GM12875 (cell line): Measurements from ENCODE around the gene JARID2.

Experiments
- H3K4me3 ChIP-seq: one replicate; pipeline ENCODE4 v1.5.1; 2011; ENCODE audit warnings: low read depth, low read length, control low read depth
- CTCF ChIP-seq: IDR thresholded peaks from 2 replicates; pipeline ENCODE4 v1.5.1; 2011; ENCODE audit warnings: low read depth, mild to moderate bottlenecking, control low read depth, inconsistent platforms, low read length, moderate library complexity, borderline replicate concordance; ENCODE audit not compliant: insufficient read depth

The JARID2 gene

DNA sequence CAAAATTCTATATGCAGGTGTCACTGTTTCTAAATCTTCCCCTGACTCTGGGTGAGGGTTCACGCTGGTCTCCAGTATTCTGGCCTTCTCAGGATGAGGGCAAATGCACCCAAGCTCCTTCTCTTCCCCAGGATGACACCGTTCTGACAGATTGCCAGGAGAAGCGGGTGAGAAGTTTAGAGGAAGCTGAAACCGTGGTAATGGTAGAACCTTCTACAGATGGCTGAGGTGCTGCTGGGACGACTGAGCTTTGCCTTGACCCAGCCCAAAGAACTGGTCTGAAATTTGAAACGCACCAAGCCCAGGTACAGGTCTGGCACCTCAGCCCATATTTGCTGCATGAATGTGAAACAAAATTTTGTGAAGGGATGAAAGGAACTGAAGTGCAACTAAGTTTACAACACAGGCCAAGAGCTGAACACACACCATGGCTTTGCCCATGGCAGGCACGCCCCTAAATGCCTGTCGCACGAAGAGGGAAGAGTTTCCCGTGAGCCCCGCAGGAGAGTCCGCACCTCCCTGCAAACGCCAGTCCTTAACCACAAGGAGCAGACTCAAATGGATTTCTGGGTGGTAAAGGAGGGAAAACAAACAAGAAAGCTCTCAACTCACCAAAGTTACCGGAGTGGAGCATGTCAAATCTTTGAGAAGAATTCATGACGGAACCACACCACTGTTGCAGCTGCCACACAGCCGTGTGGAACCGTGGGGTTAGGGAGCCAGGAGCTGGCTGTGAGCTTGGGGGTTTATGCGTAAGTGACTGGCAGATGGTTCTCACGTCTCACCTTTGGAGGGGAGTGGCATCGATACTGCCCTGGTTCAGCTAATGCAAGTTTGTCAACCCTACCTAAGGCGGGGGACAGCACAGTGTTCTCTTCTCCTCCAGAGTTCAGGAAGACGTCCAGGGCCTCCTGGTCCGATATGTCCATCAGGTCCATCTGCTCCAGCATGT, 278.1 kb downstream of the JARID2 start:
- H3K4me3 ChIP-seq: no peak overlapping the region
- TF ChIP-seq CTCF: no peak

DNA sequence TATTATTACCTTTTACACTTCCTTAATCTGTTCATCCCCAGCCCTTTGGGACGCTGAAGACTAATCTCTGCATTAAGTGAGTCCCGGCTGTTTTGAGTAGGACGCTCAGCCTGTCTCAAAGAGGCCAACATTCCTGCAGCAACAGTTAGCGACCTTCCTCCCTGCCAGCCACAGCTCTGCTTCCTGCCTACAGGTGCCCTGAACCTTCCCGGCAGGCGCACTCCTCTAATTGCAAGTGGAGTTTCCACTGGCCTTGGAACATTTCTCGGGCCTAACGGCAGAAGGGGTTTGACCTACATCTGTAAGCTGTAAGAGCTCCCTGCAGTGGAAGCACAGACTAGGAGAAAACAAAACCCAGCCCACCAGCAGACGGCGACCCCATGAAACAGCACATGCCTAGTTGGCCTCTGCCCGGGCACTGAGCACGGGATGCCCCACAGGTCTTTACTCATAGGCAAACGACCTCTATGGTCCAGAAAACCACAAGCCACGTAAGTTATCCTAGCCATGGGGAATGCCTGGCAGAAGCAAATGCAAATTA, 279.1 kb downstream of the JARID2 start:
- TF ChIP-seq CTCF: no peak

DNA sequence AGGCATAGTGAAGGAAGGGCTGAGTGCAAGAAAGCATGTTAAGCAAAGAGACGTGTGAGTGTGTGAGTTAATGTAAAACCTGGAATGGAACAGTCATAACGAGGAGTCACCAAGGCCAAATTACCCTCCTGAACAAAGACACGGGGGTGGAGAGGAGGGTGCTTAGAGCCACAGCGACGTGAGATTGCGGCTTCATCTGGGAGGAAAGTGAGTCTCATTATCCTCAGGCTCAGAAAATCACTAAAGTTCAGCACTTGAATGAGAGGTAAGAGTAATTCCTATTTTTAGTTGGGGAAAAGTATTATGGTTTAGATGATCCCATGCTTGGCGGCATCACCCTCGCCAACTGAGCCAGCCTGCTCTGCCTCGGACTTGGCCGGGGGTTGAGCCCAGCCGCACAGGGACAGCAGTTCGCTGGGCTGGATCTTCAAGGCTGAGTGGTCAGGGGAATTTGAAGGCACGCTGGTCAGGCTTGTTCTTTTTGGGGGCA, 280.4 kb downstream of the JARID2 start:
- no peak overlapping the region for H3K4me3 ChIP-seq
- TF ChIP-seq CTCF: no peak

More for the DNA sequence above, 279.1 kb downstream of the JARID2 start:
- no peak overlapping the region for H3K4me3 ChIP-seq

DNA sequence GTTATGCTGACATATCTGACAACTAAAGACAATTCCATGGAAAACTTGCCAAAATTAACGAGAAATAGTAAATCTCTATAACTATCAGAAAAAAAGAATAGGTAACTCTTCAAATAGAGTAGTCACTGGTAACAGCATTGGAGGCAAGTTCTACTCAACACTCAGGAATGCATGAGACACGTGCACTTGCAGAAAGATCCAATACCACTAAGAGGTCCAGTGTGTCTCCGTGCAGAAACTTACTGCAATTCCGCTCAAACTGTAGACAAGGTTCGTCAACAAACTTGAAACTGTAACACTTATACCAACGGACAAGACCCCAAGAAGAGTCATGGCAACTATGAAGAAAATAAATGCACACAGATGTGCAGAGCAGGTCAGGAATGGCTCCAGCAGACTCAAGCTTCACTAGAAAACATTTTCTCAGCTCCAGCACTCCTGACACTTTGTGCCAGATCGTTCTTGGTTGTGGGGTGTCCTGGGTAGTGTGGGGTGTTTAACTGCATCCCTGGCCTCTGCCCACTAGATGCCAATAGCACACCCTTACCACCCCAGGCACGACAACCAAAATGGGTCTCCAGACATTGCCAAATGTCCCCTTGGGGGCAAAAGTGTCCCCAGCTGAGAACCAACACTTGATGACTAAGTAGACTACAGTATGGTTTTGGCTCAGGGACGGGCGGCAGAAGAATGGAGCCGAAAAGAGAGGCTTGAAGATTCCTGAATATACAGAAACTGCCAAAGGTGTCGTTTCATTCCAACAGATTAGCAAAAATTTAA, 282.2 kb downstream of the JARID2 start:
- no peak overlapping the region for H3K4me3 ChIP-seq
- no peak for TF ChIP-seq CTCF

- H3K4me3 ChIP-seq: no peak overlapping the region
- no peak for TF ChIP-seq CTCF
Observed at GRCh38 chr6:15528870-15529269, 283.0 kb downstream of the JARID2 start.

DNA sequence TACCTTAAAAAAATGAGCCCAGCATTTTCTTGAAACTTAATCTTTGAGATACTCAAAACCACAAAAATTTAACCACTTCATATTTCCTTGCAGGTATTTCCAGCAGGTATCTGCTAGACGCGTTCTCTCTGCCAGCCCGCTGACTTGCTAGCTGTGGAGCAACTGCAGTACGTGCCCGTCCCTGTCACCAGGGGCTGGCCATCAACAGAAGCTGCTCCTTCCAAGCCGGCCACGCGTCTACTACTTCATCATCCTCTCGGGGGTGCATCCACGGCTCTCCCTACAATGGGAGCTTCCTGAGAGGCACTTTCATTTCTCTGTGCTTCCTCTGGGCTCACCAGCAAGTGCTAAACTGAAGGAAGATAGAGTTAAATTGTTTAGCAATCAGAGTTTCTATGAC, 284.5 kb downstream of the JARID2 start:
- H3K4me3 ChIP-seq: no peak overlapping the region

More for the DNA sequence above, 284.5 kb downstream of the JARID2 start:
- no peak for TF ChIP-seq CTCF
